ENCODE results near the gene PCK1. TPM values are rescaled to one million over a fixed set of nuclear protein-coding genes. Genes with fewer than 3 reads are reported as not detected.

The PCK1 gene
- total RNA-seq, 2 experiments from 2014 or later, result not detected

DNA sequence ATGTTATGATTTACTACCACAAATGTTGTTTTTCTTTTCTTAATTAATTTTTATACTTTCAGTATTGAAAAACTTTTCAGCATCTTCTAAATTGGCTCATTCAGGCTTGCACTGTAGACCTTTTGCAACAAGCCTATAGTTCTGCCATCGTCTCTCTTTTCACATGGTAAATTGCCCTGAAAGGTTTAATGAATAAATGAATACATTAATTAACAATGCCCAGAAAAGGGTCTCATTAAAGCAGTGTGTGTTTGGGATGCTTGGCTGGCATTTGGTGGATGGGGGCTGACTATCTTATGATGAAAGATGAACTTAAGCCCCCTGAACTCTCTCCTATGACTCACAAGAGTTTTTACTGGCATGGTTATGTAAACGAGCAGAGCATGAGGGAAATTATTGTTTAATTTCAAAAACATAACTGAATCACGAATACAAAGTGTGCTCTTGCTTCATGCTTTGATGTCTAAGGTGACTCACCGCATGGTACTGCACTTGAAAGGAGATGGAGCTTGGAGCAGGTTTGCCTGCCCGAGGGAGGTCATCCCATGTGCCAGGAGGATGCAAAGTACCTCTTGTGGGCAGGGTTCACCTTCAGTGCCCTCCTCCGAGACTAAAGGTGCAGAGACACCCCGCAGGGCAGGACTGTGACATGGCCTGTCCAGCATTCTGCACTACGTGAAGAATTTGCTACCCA is 13.8 kb upstream of the PCK1 start:
- no peaks in the 10 kb centered on the region for H3K36me3 Mint-ChIP-seq
- no peak overlapping the region for H3K27ac Mint-ChIP-seq
- no peak for DNase-seq
- peaks cover 10% of the 10 kb centered on the region for H3K4me1 Mint-ChIP-seq
- peaks cover 4% of the 10 kb centered on the region for H3K27me3 Mint-ChIP-seq
- no peak overlapping the region for H3K4me3 Mint-ChIP-seq
- H3K9me3 Mint-ChIP-seq, result no peaks in the 10 kb centered on the region

DNA sequence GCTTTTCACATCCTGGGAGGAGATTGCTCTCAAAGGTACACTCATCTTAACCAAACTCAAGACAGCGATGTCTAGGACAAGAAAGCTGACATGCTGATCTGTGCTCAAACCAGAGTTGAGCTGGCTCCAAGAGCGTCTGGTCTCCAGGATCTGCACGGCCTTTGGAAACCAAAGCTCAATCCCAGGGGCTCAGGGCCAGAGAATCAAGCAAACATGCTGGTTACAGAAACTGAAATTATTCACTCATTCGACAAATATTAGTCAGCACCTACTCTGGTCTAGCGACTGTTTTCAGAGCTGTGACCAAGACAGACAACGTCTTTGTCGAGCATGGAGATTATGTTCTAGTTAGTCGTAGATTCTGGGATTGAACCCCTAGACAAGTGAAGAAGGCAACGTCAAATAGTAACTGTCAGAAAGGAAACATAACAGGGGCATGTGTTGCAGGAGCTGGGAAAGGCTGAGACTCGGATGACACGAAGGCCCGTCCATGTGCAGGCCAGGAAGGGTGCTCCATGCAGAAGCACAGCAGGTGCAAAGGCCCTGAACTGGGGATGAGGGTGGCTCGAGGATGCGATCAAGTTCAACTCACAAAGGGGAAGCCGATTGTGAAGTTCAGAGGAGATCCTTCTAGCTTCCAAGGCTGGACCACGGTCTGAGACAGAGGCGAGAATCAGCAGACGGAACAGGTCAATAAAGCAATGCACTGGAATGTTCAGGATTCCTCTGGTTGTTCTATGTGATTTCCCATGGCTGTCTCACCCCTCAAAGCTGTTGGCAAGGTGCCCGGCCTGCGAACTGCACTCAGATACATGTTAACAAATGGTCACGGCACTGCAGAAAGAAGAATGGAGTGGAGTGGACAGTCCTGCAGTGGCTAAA is 12.5 kb upstream of the PCK1 start:
- no peaks in the 10 kb centered on the region for H3K36me3 Mint-ChIP-seq
- DNase-seq, result no peak
- no peak overlapping the region for H3K27ac Mint-ChIP-seq
- H3K9me3 Mint-ChIP-seq, result no peaks in the 10 kb centered on the region
- H3K27me3 Mint-ChIP-seq, result peaks cover 4% of the 10 kb centered on the region
- no peak overlapping the region for H3K4me3 Mint-ChIP-seq
- peaks cover 10% of the 10 kb centered on the region for H3K4me1 Mint-ChIP-seq

- Mint-ChIP-seq H3K36me3 (no peaks in the 10 kb centered on the region), H3K4me3 (no peak overlapping the region), H3K4me1 (no peaks in the 10 kb centered on the region), H3K27me3 (peaks cover 18% of the 10 kb centered on the region), H3K27ac (no peak overlapping the region), H3K9me3 (no peaks in the 10 kb centered on the region)
- DNase-seq, result no peak
Measured at GRCh38 chr20:57552471-57552870, 8.4 kb upstream of the PCK1 start.

DNA sequence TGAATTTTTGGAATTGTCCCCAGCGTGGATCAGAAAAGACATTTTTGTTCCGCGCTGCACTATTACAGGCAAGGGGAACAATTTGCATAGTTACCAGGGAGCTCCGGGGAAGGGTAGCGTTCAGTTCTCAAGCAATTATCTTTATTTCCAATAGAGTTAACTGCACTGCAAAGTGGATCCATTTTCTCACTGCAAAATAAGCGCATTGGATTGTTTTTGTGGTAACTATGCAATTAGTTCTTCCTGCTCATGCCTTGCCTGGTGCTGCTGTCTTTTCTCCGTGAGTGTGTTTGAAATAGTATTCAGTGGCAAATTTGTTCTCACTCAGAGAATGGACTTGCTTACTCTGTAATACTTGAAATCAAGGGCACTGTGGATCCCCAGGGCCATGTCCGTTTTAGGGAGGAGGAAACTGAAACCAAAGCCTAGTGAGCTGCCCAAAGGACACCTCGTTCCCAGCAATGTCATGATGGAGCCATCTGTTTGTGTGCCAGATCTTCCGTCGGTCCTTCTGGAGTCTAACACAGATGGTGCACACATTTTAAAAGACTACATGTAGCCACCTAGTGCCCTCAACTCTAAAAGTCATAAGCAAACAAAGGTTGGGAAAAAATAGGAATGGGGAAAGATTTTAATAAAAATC is 7.4 kb upstream of the PCK1 start:
- no peak for DNase-seq
- H3K9me3 Mint-ChIP-seq, result no peaks in the 10 kb centered on the region
- no peaks in the 10 kb centered on the region for H3K36me3 Mint-ChIP-seq
- no peaks in the 10 kb centered on the region for H3K4me1 Mint-ChIP-seq
- H3K27me3 Mint-ChIP-seq, result peaks cover 18% of the 10 kb centered on the region
- no peak overlapping the region for H3K4me3 Mint-ChIP-seq
- no peak overlapping the region for H3K27ac Mint-ChIP-seq

DNA sequence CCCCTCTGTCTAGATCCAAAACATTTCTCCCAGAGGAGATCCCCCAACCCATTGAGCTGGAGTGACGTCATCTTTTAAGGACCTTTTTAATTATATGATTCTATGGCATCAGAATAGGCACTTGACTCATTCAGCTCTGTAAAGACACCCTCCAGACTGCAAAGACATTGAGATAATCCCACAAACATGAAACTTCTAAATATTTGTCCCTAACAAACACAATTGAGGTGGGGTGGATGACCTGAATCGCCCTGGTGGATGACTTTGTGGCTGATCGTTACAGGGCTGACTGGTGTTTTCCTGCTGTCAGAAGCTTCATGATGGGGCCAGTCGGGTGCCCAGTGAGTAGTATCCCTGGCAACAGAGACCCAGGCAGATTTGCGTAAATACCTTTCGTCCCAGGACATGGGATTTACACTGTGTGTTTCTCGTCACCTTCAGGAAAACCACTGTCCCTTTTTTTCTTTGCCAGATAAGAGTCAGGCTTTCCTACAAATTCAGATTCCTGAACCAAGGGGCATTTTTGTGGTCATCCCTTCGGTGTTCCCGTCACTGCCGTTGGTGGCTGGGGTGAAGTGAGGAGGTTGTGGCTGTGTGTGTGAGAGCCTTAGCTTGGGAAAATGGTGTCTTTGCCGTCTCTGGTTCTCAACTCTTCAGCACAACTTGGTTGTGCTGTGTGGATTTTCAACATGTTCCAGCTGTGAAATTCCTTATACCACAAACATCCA is 5.3 kb upstream of the PCK1 start:
- no peak overlapping the region for H3K27ac Mint-ChIP-seq
- no peaks in the 10 kb centered on the region for H3K36me3 Mint-ChIP-seq
- no peaks in the 10 kb centered on the region for H3K4me1 Mint-ChIP-seq
- no peaks in the 10 kb centered on the region for H3K9me3 Mint-ChIP-seq
- peaks cover 19% of the 10 kb centered on the region for H3K27me3 Mint-ChIP-seq
- no peak overlapping the region for H3K4me3 Mint-ChIP-seq
- no peak for DNase-seq

DNA sequence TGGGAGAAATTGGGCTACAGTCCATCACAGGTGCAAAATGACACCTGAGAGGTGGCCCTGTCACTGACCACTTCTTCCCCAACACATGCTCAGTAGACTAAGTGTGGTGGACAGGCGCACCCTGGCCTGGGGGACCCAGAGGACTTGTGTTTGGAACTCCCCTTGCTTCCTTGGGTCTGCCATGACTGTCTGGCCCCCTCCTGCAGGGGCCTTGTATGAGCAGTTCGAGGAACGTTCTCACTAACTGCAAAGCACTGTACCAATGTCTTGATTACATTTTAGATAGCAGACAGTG is 4.0 kb upstream of the PCK1 start:
- Mint-ChIP-seq H3K4me1 (no peaks in the 10 kb centered on the region), H3K27me3 (peaks cover 19% of the 10 kb centered on the region)
- no peak for DNase-seq

GRCh38 chr20:57557926-57558613 is 2.8 kb upstream of the PCK1 start:
- H3K9me3 Mint-ChIP-seq, result no peaks in the 10 kb centered on the region
- peaks cover 19% of the 10 kb centered on the region for H3K27me3 Mint-ChIP-seq
- H3K4me1 Mint-ChIP-seq, result no peaks in the 10 kb centered on the region
- H3K4me3 Mint-ChIP-seq, result no peak overlapping the region
- no peaks in the 10 kb centered on the region for H3K36me3 Mint-ChIP-seq
- H3K27ac Mint-ChIP-seq, result no peak overlapping the region
- DNase-seq, result no peak

More for the DNA sequence above, 4.0 kb upstream of the PCK1 start:
- H3K4me3 Mint-ChIP-seq, result no peak overlapping the region
- H3K36me3 Mint-ChIP-seq, result no peaks in the 10 kb centered on the region
- no peaks in the 10 kb centered on the region for H3K9me3 Mint-ChIP-seq
- H3K27ac Mint-ChIP-seq, result no peak overlapping the region

DNA sequence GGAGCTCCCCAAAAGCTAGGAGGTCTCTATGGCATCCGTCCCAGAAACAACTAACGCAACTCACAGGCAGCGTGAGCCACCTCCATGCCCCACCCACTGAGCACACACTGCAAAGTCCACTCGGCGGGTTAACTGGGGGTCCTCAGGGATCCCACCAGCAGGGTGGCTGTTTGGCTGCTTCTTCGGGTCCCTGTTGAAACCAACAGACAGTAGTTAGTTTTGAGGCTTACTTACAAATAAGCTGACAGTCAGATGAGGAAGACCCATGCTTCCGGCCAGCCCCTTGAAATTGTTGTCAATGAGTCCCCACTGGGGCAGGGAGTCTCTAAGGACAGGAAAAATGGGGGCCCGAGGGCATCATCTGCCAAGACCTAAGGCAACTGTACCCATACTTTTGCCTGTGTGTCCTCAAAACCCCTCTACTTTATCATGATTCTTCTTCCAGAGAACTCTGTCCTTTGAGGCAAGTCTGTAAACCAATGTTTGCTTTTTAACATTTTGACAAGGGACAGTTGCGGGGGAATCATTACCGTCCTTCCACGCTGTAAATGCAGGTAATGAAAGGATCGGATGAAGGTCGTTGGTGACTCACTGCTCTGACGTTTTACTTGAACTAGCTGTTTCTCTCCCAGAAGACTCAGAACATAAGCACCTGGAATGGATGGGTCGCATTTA is 2.2 kb upstream of the PCK1 start:
- H3K4me1 Mint-ChIP-seq, result no peaks in the 10 kb centered on the region
- H3K36me3 Mint-ChIP-seq, result no peaks in the 10 kb centered on the region
- no peak overlapping the region for H3K27ac Mint-ChIP-seq
- no peak overlapping the region for H3K4me3 Mint-ChIP-seq
- peaks cover 19% of the 10 kb centered on the region for H3K27me3 Mint-ChIP-seq
- no peak for DNase-seq
- no peaks in the 10 kb centered on the region for H3K9me3 Mint-ChIP-seq

- DNase-seq, result no peak
- no peak overlapping the region for H3K27ac Mint-ChIP-seq
- H3K4me1 Mint-ChIP-seq, result no peaks in the 10 kb centered on the region
- no peak overlapping the region for H3K4me3 Mint-ChIP-seq
- no peaks in the 10 kb centered on the region for H3K9me3 Mint-ChIP-seq
- no peaks in the 10 kb centered on the region for H3K36me3 Mint-ChIP-seq
- H3K27me3 Mint-ChIP-seq, result peaks cover 19% of the 10 kb centered on the region
Measured at GRCh38 chr20:57559289-57559634, 1.6 kb upstream of the PCK1 start.

- DNase-seq, result no peak
- Mint-ChIP-seq H3K4me3 (no peak overlapping the region), H3K27ac (no peak overlapping the region), H3K4me1 (no peaks in the 10 kb centered on the region), H3K27me3 (peaks cover 19% of the 10 kb centered on the region), H3K36me3 (no peaks in the 10 kb centered on the region), H3K9me3 (no peaks in the 10 kb centered on the region)
Measured at GRCh38 chr20:57559658-57560553, 1.0 kb upstream of the PCK1 start.

GRCh38 chr20:57561356-57562279 is 708 bp downstream of the PCK1 start:
- Mint-ChIP-seq H3K27ac (no peak overlapping the region), H3K4me3 (no peak overlapping the region), H3K9me3 (no peaks in the 10 kb centered on the region)

GRCh38 chr20:57562541-57563465 is 1.9 kb downstream of the PCK1 start:
- peaks cover 8% of the 10 kb centered on the region for H3K27me3 Mint-ChIP-seq
- no peak overlapping the region for H3K4me3 Mint-ChIP-seq
- no peak for DNase-seq
- no peaks in the 10 kb centered on the region for H3K36me3 Mint-ChIP-seq
- H3K9me3 Mint-ChIP-seq, result no peaks in the 10 kb centered on the region
- no peaks in the 10 kb centered on the region for H3K4me1 Mint-ChIP-seq
- no peak overlapping the region for H3K27ac Mint-ChIP-seq

More at GRCh38 chr20:57561356-57562279, 708 bp downstream of the PCK1 start:
- peaks cover 11% of the 10 kb centered on the region for H3K27me3 Mint-ChIP-seq
- DNase-seq, result no peak
- no peaks in the 10 kb centered on the region for H3K36me3 Mint-ChIP-seq
- no peaks in the 10 kb centered on the region for H3K4me1 Mint-ChIP-seq

Measured in activated naive CD8-positive, alpha-beta T cell treated with anti-CD3 and anti-CD28 coated beads for 36 hours (primary cell).